K562 (cell line): ENCODE results near the gene WWOX. TPM values are rescaled to one million over a fixed set of nuclear protein-coding genes. Genes with fewer than 3 reads are reported as not detected.

Source experiments
- CBFA2T2 ChIP-seq: fragments of 450-650 bp; conservative IDR thresholded peaks from 2 replicates; pipeline ENCODE4 v1.6.1; 2017; ENCODE audit warnings: mild to moderate bottlenecking
- DACH1 ChIP-seq: fragments of 450-650 bp; IDR thresholded peaks from 2 replicates; pipeline ENCODE4 v1.6.1; 2018; ENCODE audit not compliant: partially characterized antibody
- HMGXB4 ChIP-seq: sonication (generic); formaldehyde crosslinking; IDR thresholded peaks from 2 replicates; pipeline ENCODE4 v1.8.1; 2023; ENCODE audit warnings: mild to moderate bottlenecking, missing genetic modification reagents
- KDM2B ChIP-seq: fragments of 250-450 bp; sonication (Bioruptor Pico); IDR thresholded peaks from 2 replicates; pipeline ENCODE4 v1.8.0; 2021; ENCODE audit warnings: mild to moderate bottlenecking, moderate library complexity
- MAX ChIP-seq: sonication (generic); formaldehyde crosslinking; IDR thresholded peaks from 2 replicates; pipeline ENCODE4 v1.9.0; 2022; ENCODE audit warnings: mild to moderate bottlenecking, missing genetic modification reagents
- MBD1 ChIP-seq: fragments of 250-450 bp; sonication (Bioruptor Pico); IDR thresholded peaks from 2 replicates; pipeline ENCODE4 v1.8.0; 2022; ENCODE audit warnings: inconsistent platforms
- MTA2 ChIP-seq: fragments of 450-650 bp; IDR thresholded peaks from 2 replicates; pipeline ENCODE4 v1.6.1; 2016; ENCODE audit warnings: low read depth
- POLR2AphosphoS2 ChIP-seq: IDR thresholded peaks from 2 replicates; pipeline ENCODE4 v1.6.1; 2012; ENCODE audit warnings: low read length, improper control_type of control experiment
- POLR3G ChIP-seq: IDR thresholded peaks from 2 replicates; pipeline ENCODE4 v1.6.1; 2011; ENCODE audit not compliant: insufficient read length, insufficient replicate concordance; ENCODE audit errors: extremely low read depth
- RREB1 ChIP-seq: fragments of 250-450 bp; sonication (Bioruptor Pico); IDR thresholded peaks from 2 replicates; pipeline ENCODE4 v1.4.0; 2020
- SNIP1 ChIP-seq: fragments of 450-650 bp; IDR thresholded peaks from 2 replicates; pipeline ENCODE4 v1.7.1; 2017; ENCODE audit warnings: low read depth, mild to moderate bottlenecking
- SRSF7 ChIP-seq: fragments of 200-400 bp; formaldehyde crosslinking; optimal IDR thresholded peaks from 2 replicates; pipeline ENCODE3; 2017; ENCODE audit warnings: mild to moderate bottlenecking, low read depth, low read length
- TOE1 ChIP-seq, 2 experiments: fragments of 450-650 bp in 1 of 2; sonication (generic) in 1 of 2; formaldehyde crosslinking in 1 of 2; IDR thresholded peaks; 2 replicates each; pipeline versions ENCODE4 v1.7.1 to v1.8.0; 2016 to 2022; ENCODE audit warnings: borderline replicate concordance in 2 of 2, mild to moderate bottlenecking in 2 of 2, antibody characterized with exemption in 1 of 2, inconsistent platforms in 1 of 2, low read depth in 1 of 2, missing genetic modification reagents in 1 of 2, moderate library complexity in 1 of 2
- ZBTB1 ChIP-seq: sonication (generic); formaldehyde crosslinking; IDR thresholded peaks from 2 replicates; pipeline ENCODE4 v1.8.1; 2023; ENCODE audit warnings: missing genetic modification reagents, low read depth, mild to moderate bottlenecking, borderline replicate concordance
- ZC3H11A ChIP-seq: IDR thresholded peaks from 2 replicates; pipeline ENCODE4 v1.6.1; 2012; ENCODE audit warnings: low read depth, low read length, improper control_type of control experiment
- ZNF212 ChIP-seq: fragments of 450-650 bp; formaldehyde crosslinking; IDR thresholded peaks from 2 replicates; pipeline ENCODE4 v1.4.0; 2020; ENCODE audit warnings: mild to moderate bottlenecking
- ZNF316 ChIP-seq: fragments of 450-650 bp; IDR thresholded peaks from 2 replicates; pipeline ENCODE4 v1.6.1; 2016
- ZNF57 ChIP-seq: fragments of 450-650 bp; formaldehyde crosslinking; IDR thresholded peaks from 2 replicates; pipeline ENCODE4 v1.4.0; 2020; ENCODE audit warnings: mild to moderate bottlenecking, moderate library complexity
- ZNF589 ChIP-seq: fragments of 200-800 bp; sonication (Bioruptor generic); IDR thresholded peaks from 2 replicates; pipeline ENCODE4 v1.6.1; 2016; ENCODE audit warnings: low read depth, missing genetic modification characterization, missing compliant biosample characterization
- ZSCAN29 ChIP-seq: fragments of 450-650 bp; IDR thresholded peaks from 2 replicates; pipeline ENCODE4 v1.6.1; 2017
- polyA plus RNA-seq, 8 experiments: library from polyadenylated mRNA; depleted of rRNA in 4 of 8; stranded (reverse) in 5 of 8; unstranded in 3 of 8; fragments of >200 nt; fragmentation: Nextera tagmentation in 2 of 8; fragmentation: Illumina TruSeq in 1 of 8; extraction: Ambion mirVana in 2 of 8; extraction: Trizol in 1 of 8; gene quantifications; 2 replicates each; pipeline versions ENCODE4 v1.2.1 to v1.2.3, GENCODE V29; 2011 to 2014; ENCODE audit warnings: inconsistent platforms in 1 of 8, missing spikeins in 1 of 8
- total RNA-seq, 7 experiments: library from RNA; depleted of rRNA in 6 of 7; stranded (reverse); fragments of >200 nt in 6 of 7; fragmentation: Illumina TruSeq in 2 of 7; extraction: Trizol in 2 of 7; gene quantifications; 2 replicates each; pipeline versions ENCODE4 v1.2.1 to v1.2.3, GENCODE V29; 2011 to 2021; ENCODE audit warnings: low replicate concordance in 1 of 7

WWOX gene
- total and polyA plus RNA-seq, 9 of the 15 experiments (the other 6 are each of a cell fraction or from before 2014, with no cell fraction given) = 1.6 to 22.7 (median 8.1) TPM

GRCh38 chr16:78389009-78389498 lies 289.6 kb downstream of the WWOX start (continued):
- TF ChIP-seq RREB1 (CRISPR knock-in tag) (no peak), ZNF589 (CRISPR knock-in tag) (no peak), MBD1 (CRISPR knock-in tag) (no peak), KDM2B (CRISPR knock-in tag) (no peak), ZSCAN29 (no peak), MTA2 (no peak), TOE1 (IDR thresholded peaks at IDR 0.05; ENCODE audit: borderline replicate concordance) (no peak), TOE1 (CRISPR knock-in tag; IDR thresholded peaks at IDR 0.05; ENCODE audit: borderline replicate concordance, low read depth) (no peak), ZNF212 (CRISPR knock-in tag) (no peak), SNIP1 (no peak), CBFA2T2 (peak; percentile 33; the same call in 1 of the 2 replicates), ZNF57 (CRISPR knock-in tag) (no peak), ZC3H11A (no peak), DACH1 (no peak), MAX (CRISPR knock-in tag) (no peak), SRSF7 (no peak), POLR2AphosphoS2 (no peak), ZBTB1 (CRISPR knock-in tag) (peak; percentile 81; the same call in 1 of the 2 replicates), POLR3G (no peak), HMGXB4 (no peak), ZNF316 (peak; percentile 50)
